GM12874 (cell line): ENCODE results near the gene DLG3.

Experiments used
- TF ChIP-seq, protein P1 (sequence below): IDR thresholded peaks from 2 replicates; pipeline ENCODE4 v1.5.1; 2011; ENCODE audit warnings: low read depth, mild to moderate bottlenecking, control low read depth, low read length, moderate library complexity; ENCODE audit not compliant: insufficient read depth

DLG3 gene

DNA sequence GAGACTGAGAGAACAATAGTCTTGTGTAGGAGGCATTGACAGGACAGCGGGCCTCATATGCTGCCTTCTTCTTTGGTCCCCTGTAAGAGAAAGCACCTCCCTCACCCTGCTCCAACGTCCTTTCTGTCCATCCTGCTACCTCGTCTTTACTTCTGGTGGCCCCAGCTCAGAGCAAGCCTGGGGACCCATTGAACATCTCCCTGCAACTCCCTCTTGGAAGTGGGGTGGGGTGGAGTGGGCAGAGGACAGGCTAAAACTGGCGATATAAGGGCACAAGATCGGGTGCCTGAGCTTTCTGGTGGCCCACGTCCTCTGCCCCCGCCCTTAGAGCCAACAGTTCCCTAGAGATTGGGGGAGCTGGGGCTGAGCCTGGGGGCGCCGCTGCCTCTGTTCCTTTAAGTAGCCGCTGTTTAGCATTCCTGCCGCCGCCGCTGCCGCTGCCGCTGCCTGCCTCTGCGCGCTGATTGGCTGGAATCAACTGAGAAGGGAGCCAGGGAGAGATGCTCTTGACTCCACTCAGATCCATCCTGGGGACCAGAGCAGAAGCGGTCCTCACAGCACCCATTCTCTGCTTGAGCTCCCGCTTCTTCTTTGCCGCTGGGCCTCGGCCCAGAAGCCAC lies at the start of gene DLG3:
DLG3 (plus strand) TSS at position 510 of the 620 bp plus-strand sequence. CDS start 367 bp downstream, outside the sequence.
- TF ChIP-seq, protein P1, sequence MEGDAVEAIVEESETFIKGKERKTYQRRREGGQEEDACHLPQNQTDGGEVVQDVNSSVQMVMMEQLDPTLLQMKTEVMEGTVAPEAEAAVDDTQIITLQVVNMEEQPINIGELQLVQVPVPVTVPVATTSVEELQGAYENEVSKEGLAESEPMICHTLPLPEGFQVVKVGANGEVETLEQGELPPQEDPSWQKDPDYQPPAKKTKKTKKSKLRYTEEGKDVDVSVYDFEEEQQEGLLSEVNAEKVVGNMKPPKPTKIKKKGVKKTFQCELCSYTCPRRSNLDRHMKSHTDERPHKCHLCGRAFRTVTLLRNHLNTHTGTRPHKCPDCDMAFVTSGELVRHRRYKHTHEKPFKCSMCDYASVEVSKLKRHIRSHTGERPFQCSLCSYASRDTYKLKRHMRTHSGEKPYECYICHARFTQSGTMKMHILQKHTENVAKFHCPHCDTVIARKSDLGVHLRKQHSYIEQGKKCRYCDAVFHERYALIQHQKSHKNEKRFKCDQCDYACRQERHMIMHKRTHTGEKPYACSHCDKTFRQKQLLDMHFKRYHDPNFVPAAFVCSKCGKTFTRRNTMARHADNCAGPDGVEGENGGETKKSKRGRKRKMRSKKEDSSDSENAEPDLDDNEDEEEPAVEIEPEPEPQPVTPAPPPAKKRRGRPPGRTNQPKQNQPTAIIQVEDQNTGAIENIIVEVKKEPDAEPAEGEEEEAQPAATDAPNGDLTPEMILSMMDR, result no peak

DNA sequence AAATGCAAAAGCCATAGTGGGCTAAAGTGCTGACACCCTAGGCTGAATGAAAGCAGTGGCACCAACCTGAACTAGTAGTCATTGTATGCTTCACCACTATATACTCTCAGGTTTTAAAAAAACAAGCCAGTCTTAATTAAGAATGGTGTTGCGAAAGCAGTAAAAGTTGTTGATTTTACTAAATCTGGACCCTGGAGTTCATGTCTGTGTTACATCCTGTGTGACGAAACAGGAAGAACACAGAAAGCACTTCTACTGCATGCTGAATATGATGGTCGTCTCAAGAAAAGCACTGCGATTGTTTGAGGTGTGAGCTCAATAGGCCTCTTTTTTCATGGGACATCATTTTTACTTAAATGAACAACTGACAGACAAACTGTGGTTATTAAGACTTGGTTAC lies 45.7 kb upstream of the DLG3 start:
- TF ChIP-seq, protein P1, result no peak

DNA sequence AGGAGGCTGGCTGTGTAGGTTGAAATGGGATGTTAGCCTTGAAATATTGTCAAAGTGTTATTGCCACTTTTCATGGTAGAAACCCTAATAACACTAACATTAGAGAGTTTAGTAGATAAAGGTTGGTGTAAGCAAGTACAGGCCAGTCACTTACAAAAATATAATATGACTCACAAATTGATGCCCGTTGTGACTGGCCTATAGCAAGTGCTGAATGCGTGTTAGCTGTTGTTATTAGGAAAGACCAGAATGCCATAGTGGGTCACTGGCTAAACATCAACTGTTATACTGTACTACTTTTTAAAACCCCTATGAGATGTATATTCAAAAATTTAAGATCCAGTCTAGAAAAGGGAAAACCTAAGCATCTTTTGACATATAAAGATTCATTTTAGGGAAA lies 41.9 kb upstream of the DLG3 start:
- TF ChIP-seq, protein P1, result no peak

DNA sequence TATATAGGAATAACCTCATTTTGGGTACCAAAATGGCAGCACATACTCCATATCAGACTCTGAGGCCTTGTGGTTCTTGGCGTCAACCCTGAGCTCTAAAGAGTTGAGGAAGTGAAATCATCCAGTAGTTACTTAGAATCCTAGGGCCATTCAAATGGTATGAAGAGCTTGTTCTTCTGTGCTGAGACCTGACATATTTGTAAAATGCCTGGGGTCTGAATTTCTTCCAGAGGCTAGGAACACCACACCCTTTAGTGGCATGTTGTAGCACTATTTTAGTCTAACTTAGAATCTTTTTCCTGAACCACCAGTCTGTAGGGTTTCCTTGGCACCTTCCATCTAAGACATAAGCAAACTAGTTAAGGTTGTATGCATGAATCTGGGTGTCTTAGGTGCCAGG lies 39.6 kb upstream of the DLG3 start:
- TF ChIP-seq, protein P1, result no peak

DNA sequence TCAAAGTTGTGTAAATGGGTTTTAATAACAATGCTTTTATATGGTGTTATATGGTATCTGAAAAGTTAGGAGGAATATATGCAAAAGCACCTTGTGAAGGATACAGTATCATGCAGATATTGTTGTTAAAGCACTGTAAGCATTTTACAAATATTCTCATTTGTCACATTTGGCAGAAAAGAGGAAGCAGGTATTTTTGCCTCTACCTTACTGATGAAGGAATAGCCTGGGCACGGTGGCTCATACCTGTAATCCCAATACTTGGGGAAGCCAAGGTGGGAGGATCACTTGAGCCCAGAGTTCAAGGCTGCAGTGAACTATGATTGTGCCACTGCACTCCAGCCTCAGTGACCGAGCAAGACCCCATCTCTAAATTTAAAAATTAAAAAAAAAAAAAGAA lies 33.7 kb upstream of the DLG3 start:
- TF ChIP-seq, protein P1, result no peak

DNA sequence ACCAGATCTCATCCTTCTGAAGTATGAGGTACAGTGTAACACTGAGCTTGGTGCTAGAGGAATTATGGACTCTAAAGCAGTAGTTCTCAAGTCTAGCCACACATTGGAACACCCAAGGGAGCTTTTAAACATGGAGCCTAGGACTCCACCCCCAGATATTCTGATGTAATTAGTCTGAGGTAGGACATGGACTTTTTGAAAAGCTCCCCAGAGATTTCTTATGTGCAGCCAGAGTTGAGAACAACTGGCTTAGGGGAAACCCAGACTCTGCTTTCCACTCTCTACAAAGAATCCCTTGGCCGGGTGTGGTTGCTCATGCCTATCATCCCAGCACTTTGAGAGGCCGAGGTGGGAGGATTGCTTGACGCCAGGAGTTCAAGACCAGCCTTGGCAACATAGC lies 33.2 kb upstream of the DLG3 start:
- TF ChIP-seq, protein P1, result no peak

DNA sequence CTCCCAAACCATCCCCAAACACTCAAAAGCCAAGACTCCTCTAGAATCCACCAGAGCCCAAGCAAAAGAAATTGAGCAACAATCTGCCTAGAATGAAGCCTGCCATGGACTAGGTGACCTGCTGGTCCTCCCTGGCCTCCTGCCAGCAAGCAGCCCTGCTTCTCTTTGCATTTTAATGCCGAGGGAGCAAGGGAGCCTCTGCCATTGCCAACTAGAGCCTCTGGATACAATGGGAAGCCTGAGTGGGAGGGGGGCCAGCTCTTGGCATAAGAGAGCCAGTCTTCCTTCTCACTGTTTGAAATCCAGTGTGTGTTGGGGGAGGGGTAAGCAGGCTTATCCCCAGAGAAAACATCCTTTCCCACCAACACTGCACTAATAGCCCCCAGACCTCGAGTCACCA lies 23.0 kb upstream of the DLG3 start:
- TF ChIP-seq, protein P1, result no peak
